ENCODE measurements around the gene KCTD4.

DNA sequence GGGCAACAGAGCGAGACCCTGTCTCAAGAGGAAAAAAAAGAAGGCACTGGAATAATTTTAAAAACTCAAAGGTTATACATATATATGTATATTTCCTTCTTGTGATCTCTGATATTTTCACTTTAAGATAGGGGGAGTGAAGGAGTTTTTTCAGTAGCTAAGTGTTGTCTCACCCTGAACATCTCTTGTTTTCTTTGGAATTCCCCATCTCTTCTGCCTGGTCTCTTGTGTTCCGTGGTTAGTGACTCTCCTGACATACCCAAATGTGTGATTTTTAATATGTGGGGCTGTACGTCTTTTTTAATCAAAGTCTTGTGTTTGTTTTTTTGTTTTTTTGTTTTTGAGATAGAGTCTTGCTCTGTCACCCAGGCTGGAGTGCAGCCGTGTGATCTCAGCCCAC lies 15.3 kb upstream of the KCTD4 start:
- TF ChIP-seq, protein P1, sequence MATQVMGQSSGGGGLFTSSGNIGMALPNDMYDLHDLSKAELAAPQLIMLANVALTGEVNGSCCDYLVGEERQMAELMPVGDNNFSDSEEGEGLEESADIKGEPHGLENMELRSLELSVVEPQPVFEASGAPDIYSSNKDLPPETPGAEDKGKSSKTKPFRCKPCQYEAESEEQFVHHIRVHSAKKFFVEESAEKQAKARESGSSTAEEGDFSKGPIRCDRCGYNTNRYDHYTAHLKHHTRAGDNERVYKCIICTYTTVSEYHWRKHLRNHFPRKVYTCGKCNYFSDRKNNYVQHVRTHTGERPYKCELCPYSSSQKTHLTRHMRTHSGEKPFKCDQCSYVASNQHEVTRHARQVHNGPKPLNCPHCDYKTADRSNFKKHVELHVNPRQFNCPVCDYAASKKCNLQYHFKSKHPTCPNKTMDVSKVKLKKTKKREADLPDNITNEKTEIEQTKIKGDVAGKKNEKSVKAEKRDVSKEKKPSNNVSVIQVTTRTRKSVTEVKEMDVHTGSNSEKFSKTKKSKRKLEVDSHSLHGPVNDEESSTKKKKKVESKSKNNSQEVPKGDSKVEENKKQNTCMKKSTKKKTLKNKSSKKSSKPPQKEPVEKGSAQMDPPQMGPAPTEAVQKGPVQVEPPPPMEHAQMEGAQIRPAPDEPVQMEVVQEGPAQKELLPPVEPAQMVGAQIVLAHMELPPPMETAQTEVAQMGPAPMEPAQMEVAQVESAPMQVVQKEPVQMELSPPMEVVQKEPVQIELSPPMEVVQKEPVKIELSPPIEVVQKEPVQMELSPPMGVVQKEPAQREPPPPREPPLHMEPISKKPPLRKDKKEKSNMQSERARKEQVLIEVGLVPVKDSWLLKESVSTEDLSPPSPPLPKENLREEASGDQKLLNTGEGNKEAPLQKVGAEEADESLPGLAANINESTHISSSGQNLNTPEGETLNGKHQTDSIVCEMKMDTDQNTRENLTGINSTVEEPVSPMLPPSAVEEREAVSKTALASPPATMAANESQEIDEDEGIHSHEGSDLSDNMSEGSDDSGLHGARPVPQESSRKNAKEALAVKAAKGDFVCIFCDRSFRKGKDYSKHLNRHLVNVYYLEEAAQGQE (IDR thresholded peaks at IDR 0.05; ENCODE audit: insufficient read depth in 1 of 2, low read depth in 2 of 2, low read length in 2 of 2), result no peak
- no peak for TF ChIP-seq POLR2AphosphoS5 (IDR thresholded peaks at IDR 0.05; ENCODE audit: low read depth, low read length)
- TF ChIP-seq SIN3A (IDR thresholded peaks at IDR 0.05; ENCODE audit: borderline replicate concordance, insufficient read depth, low read length), result no peak
- TF ChIP-seq FOXP2 (optimal IDR thresholded peaks at IDR 0.05; ENCODE audit: borderline replicate concordance, extremely low read depth, extremely low read length, insufficient read depth), result no peak
